Parathyroid adenoma (tissue), 2 donors: ENCODE data around the gene TXNL4A.

Source experiments
- H2AFZ ChIP-seq: fragments of 300-600 bp; sonication (generic); one replicate; pipeline ENCODE4 v1.7.0; 2017; ENCODE audit warnings: antibody characterized with exemption, mild to moderate bottlenecking
- H3K27ac ChIP-seq: fragments of 300-600 bp; sonication (generic); one replicate; pipeline ENCODE4 v1.7.0; 2017
- H3K27me3 ChIP-seq: fragments of 300-600 bp; sonication (generic); one replicate; pipeline ENCODE4 v1.7.0; 2017; ENCODE audit warnings: low read length; ENCODE audit not compliant: control insufficient read depth, insufficient read depth
- H3K36me3 ChIP-seq: fragments of 300-600 bp; sonication (generic); one replicate; pipeline ENCODE4 v1.7.0; 2017; ENCODE audit warnings: low read length; ENCODE audit not compliant: control insufficient read depth, insufficient read depth
- H3K4me1 ChIP-seq: fragments of 300-600 bp; sonication (generic); one replicate; pipeline ENCODE4 v1.7.0; 2017; ENCODE audit warnings: control low read depth
- H3K4me2 ChIP-seq: fragments of 300-600 bp; sonication (generic); one replicate; pipeline ENCODE4 v1.7.0; 2017; ENCODE audit warnings: low read length
- H3K4me3 ChIP-seq: fragments of 300-600 bp; sonication (generic); one replicate; pipeline ENCODE4 v1.7.0; 2017; ENCODE audit warnings: low read depth, low read length
- H3K79me2 ChIP-seq: fragments of 300-600 bp; sonication (generic); one replicate; pipeline ENCODE4 v1.7.0; 2017; ENCODE audit warnings: control low read depth
- H3K9ac ChIP-seq: fragments of 300-600 bp; sonication (generic); one replicate; pipeline ENCODE4 v1.7.0; 2017; ENCODE audit warnings: mild to moderate bottlenecking
- H3K9me3 ChIP-seq: fragments of 300-600 bp; sonication (generic); one replicate; pipeline ENCODE4 v1.7.0; 2017; ENCODE audit warnings: low read length; ENCODE audit not compliant: control insufficient read depth
- CTCF ChIP-seq: fragments of 300-600 bp; sonication (generic); IDR thresholded peaks from one replicate; pipeline ENCODE4 v1.7.0; 2017; ENCODE audit warnings: antibody characterized with exemption, mild to moderate bottlenecking
- donor health status: primary hyperparathyroidism.

The TXNL4A gene

GRCh38 chr18:79963658-79964329 is 24.6 kb downstream of the TXNL4A start:
- TF ChIP-seq CTCF = no peak
- peak overlapping the region; percentile 67 for H3K4me3 ChIP-seq
- H3K36me3 ChIP-seq = no peaks in the 10 kb centered on the region
- H3K79me2 ChIP-seq = no peaks in the 10 kb centered on the region
- peaks cover 4% of the 10 kb centered on the region for H3K4me1 ChIP-seq
- no peak overlapping the region for H3K9ac ChIP-seq
- no peaks in the 10 kb centered on the region for H3K27me3 ChIP-seq
- H3K9me3 ChIP-seq = no peaks in the 10 kb centered on the region
- H3K27ac ChIP-seq = peak overlapping the region; percentile 51
- peak overlapping the region; percentile 93 for H2AFZ ChIP-seq
- peak overlapping the region; percentile 79 for H3K4me2 ChIP-seq

GRCh38 chr18:79962835-79963657 is 25.3 kb downstream of the TXNL4A start:
- Histone ChIP-seq H3K27me3 (no peaks in the 10 kb centered on the region), H3K79me2 (no peaks in the 10 kb centered on the region), H3K9ac (no peak overlapping the region), H3K27ac (no peak overlapping the region), H3K4me1 (peaks cover 4% of the 10 kb centered on the region), H3K9me3 (no peaks in the 10 kb centered on the region), H2AFZ (no peak overlapping the region), H3K36me3 (no peaks in the 10 kb centered on the region), H3K4me3 (no peak overlapping the region), H3K4me2 (no peak overlapping the region)
- TF ChIP-seq CTCF = no peak

GRCh38 chr18:79962311-79962710 is 26.1 kb downstream of the TXNL4A start:
- H3K9me3 ChIP-seq = no peaks in the 10 kb centered on the region
- no peak overlapping the region for H3K9ac ChIP-seq
- no peak overlapping the region for H3K4me2 ChIP-seq
- no peak overlapping the region for H2AFZ ChIP-seq
- no peaks in the 10 kb centered on the region for H3K79me2 ChIP-seq
- no peaks in the 10 kb centered on the region for H3K27me3 ChIP-seq
- no peak overlapping the region for H3K27ac ChIP-seq
- TF ChIP-seq CTCF = no peak
- H3K4me1 ChIP-seq = peaks cover 4% of the 10 kb centered on the region
- H3K4me3 ChIP-seq = no peak overlapping the region
- H3K36me3 ChIP-seq = no peaks in the 10 kb centered on the region

- Histone ChIP-seq H3K27me3 (no peaks in the 10 kb centered on the region), H3K9ac (no peak overlapping the region), H3K4me2 (no peak overlapping the region), H3K4me3 (no peak overlapping the region), H3K79me2 (no peaks in the 10 kb centered on the region), H3K9me3 (no peaks in the 10 kb centered on the region), H2AFZ (no peak overlapping the region), H3K4me1 (peaks cover 4% of the 10 kb centered on the region), H3K36me3 (no peaks in the 10 kb centered on the region), H3K27ac (no peak overlapping the region)
- TF ChIP-seq CTCF = no peak
Measured at GRCh38 chr18:79961527-79962291, 26.7 kb downstream of the TXNL4A start.
